GM23338 (cell line): ENCODE data around the gene BIRC7. TPM values are rescaled to one million over a fixed set of nuclear protein-coding genes. Genes with fewer than 3 reads are reported as not detected.

ENCODE experiments used
- ATAC-seq: fragments of 200-7000 bp; cut with Tn5 transposase; 3 replicates; pipeline ENCODE4 v1.9.1; 2020
- DNase-seq: peaks from one replicate; pipeline ENCODE4 v3.0.0-alpha.2; 2015; ENCODE audit warnings: low spot score
- H2AFZ ChIP-seq: fragments of 200-600 bp; sonication (generic); 2 replicates; pipeline ENCODE4 v1.8.0; 2016; ENCODE audit warnings: antibody characterized with exemption, mild to moderate bottlenecking, moderate library complexity
- H3F3A ChIP-seq: fragments of 200-600 bp; sonication (generic); replicated peaks from 2 replicates; pipeline ENCODE4 v1.8.0; 2017; ENCODE audit warnings: antibody characterized with exemption, mixed run types, low read depth
- H3K27ac ChIP-seq: fragments of 200-600 bp; sonication (generic); 2 replicates; pipeline ENCODE4 v1.6.1; 2016; ENCODE audit warnings: low read depth
- H3K27me3 ChIP-seq: fragments of 200-600 bp; sonication (generic); 2 replicates; pipeline ENCODE4 v1.8.0; 2016; ENCODE audit warnings: mild to moderate bottlenecking, mixed run types, moderate library complexity; ENCODE audit not compliant: insufficient read depth
- H3K36me3 ChIP-seq: fragments of 200-600 bp; sonication (generic); 2 replicates; pipeline ENCODE4 v1.8.0; 2016; ENCODE audit warnings: mild to moderate bottlenecking; ENCODE audit not compliant: insufficient read depth
- H3K4me1 ChIP-seq: fragments of 200-600 bp; sonication (generic); 2 replicates; pipeline ENCODE4 v1.8.0; 2016; ENCODE audit warnings: mild to moderate bottlenecking, moderate library complexity; ENCODE audit not compliant: insufficient read depth
- H3K4me2 ChIP-seq: fragments of 200-600 bp; sonication (generic); 2 replicates; pipeline ENCODE4 v1.7.1; 2017; ENCODE audit warnings: mixed run types
- H3K4me3 ChIP-seq: fragments of 200-600 bp; sonication (generic); 2 replicates; pipeline ENCODE4 v1.6.1; 2016; ENCODE audit warnings: mixed run types
- H3K79me2 ChIP-seq: fragments of 200-600 bp; sonication (generic); replicated peaks from 2 replicates; pipeline ENCODE4 v1.8.0; 2017; ENCODE audit warnings: mild to moderate bottlenecking; ENCODE audit not compliant: insufficient read depth
- H3K9me2 ChIP-seq: fragments of 200-600 bp; sonication (generic); 2 replicates; pipeline ENCODE4 v1.8.0; 2017; ENCODE audit not compliant: insufficient read depth
- H4K20me1 ChIP-seq: fragments of 200-600 bp; sonication (generic); replicated peaks from 2 replicates; pipeline ENCODE4 v1.8.0; 2017; ENCODE audit warnings: mild to moderate bottlenecking; ENCODE audit not compliant: insufficient read depth
- H3K27ac Mint-ChIP-seq: 2 replicates; pipeline ENCODE4 v1.8.0; 2020; ENCODE audit warnings: inconsistent platforms, mild to moderate bottlenecking, moderate library complexity, mixed read lengths
- H3K27me3 Mint-ChIP-seq: 3 replicates; pipeline ENCODE4 v1.8.0; 2022; ENCODE audit warnings: low read depth, mild to moderate bottlenecking, moderate library complexity, mixed read lengths, inconsistent platforms; ENCODE audit not compliant: insufficient read depth, poor library complexity
- H3K36me3 Mint-ChIP-seq: 3 replicates; pipeline ENCODE4 v1.8.0; 2021; ENCODE audit warnings: low read depth, mild to moderate bottlenecking, inconsistent platforms, moderate library complexity, mixed read lengths
- H3K4me1 Mint-ChIP-seq: 3 replicates; pipeline ENCODE4 v1.8.0; 2020; ENCODE audit warnings: mild to moderate bottlenecking, inconsistent platforms, mixed read lengths
- H3K4me3 Mint-ChIP-seq: 3 replicates; pipeline ENCODE4 v1.8.0; 2021; ENCODE audit warnings: moderate library complexity, mild to moderate bottlenecking, inconsistent platforms, mixed read lengths
- H3K9me3 Mint-ChIP-seq: 3 replicates; pipeline ENCODE4 v1.8.0; 2020; ENCODE audit warnings: moderate library complexity, mild to moderate bottlenecking, inconsistent platforms, mixed read lengths
- CREB1 ChIP-seq: fragments of 250-450 bp; sonication (Bioruptor Pico); IDR thresholded peaks from 2 replicates; pipeline ENCODE4 v1.5.0; 2020; ENCODE audit warnings: low read depth, mild to moderate bottlenecking, moderate library complexity
- CTCF ChIP-seq, 2 experiments: fragments of 200-600 bp in 1 of 2; sonication (generic) in 1 of 2; conservative IDR thresholded peaks; 2 replicates each; pipeline versions ENCODE4 v1.5.1 to v1.6.1; 2016 to 2017; ENCODE audit warnings: antibody characterized with exemption in 2 of 2, low read depth in 2 of 2, mild to moderate bottlenecking in 2 of 2, moderate library complexity in 1 of 2
- ETS1 ChIP-seq: IDR thresholded peaks from 2 replicates; pipeline ENCODE4 v1.6.1; 2016; ENCODE audit warnings: antibody characterized with exemption
- EZH2 ChIP-seq: fragments of 200-600 bp; sonication (generic); IDR thresholded peaks from one replicate; pipeline ENCODE4 v1.8.0; 2017; ENCODE audit warnings: antibody characterized with exemption, mild to moderate bottlenecking, low read depth; ENCODE audit not compliant: unreplicated experiment
- EZH2phosphoT487 ChIP-seq: fragments of 200-600 bp; sonication (generic); IDR thresholded peaks from one replicate; pipeline ENCODE4 v1.8.1; 2018; ENCODE audit warnings: antibody characterized with exemption; ENCODE audit not compliant: unreplicated experiment
- JUNB ChIP-seq: IDR thresholded peaks from one replicate; pipeline ENCODE4 v1.6.1; 2016; ENCODE audit warnings: antibody characterized with exemption; ENCODE audit not compliant: unreplicated experiment
- NANOG ChIP-seq: IDR thresholded peaks from 2 replicates; pipeline ENCODE4 v1.6.1; 2016; ENCODE audit warnings: antibody characterized with exemption, borderline replicate concordance
- POLR2AphosphoS5 ChIP-seq: IDR thresholded peaks from 2 replicates; pipeline ENCODE4 v1.6.1; 2016; ENCODE audit warnings: antibody characterized with exemption, low read depth
- REST ChIP-seq: IDR thresholded peaks from one replicate; pipeline ENCODE4 v1.6.1; 2018; ENCODE audit warnings: antibody characterized with exemption; ENCODE audit not compliant: unreplicated experiment
- ZNF114 ChIP-seq: fragments of 250-450 bp; sonication (Bioruptor Pico); IDR thresholded peaks from 2 replicates; pipeline ENCODE4 v1.5.0; 2020; ENCODE audit warnings: mild to moderate bottlenecking, moderate library complexity
- ZNF331 ChIP-seq: fragments of 250-450 bp; sonication (Bioruptor Pico); IDR thresholded peaks from 2 replicates; pipeline ENCODE4 v1.5.0; 2020; ENCODE audit warnings: low read depth, mild to moderate bottlenecking, moderate library complexity
- polyA plus RNA-seq: library from polyadenylated mRNA; unstranded; fragments of >200 nt; fragmentation: Nextera tagmentation; extraction: Ambion mirVana; gene quantifications from 2 replicates; pipeline ENCODE4 v1.2.1, GENCODE V29; 2016
- total RNA-seq: library from RNA; depleted of rRNA; stranded (reverse); fragments of >200 nt; shearing (Covaris generic); gene quantifications from 2 replicates; pipeline ENCODE4 v1.2.3, GENCODE V29; 2014

BIRC7 gene
- total and polyA plus RNA-seq, 2 experiments from 2014 or later, result 0.16 to 0.24 TPM

- no peaks in the 10 kb centered on the region for H3K27me3 ChIP-seq
- peaks cover 70% of the 10 kb centered on the region for H4K20me1 ChIP-seq
- H3K27ac ChIP-seq, result no peak overlapping the region
- Mint-ChIP-seq H3K9me3 (no peaks in the 10 kb centered on the region), H3K4me1 (peaks cover 27% of the 10 kb centered on the region), H3K27ac (no peak overlapping the region), H3K4me3 (peak overlapping the region; percentile 30; the same call in 1 of the 3 replicates), H3K36me3 (peaks cover 73% of the 10 kb centered on the region), H3K27me3 (peaks cover 5% of the 10 kb centered on the region)
- H3K79me2 ChIP-seq, result peaks cover 83% of the 10 kb centered on the region
- H3K36me3 ChIP-seq, result peaks cover 34% of the 10 kb centered on the region
- peaks cover 14% of the 10 kb centered on the region; the same call in 1 of the 2 replicates for H3F3A ChIP-seq
- H3K9me2 ChIP-seq, result no peaks in the 10 kb centered on the region
- no peak for TF ChIP-seq CREB1 (CRISPR knock-in tag)
- no peak for TF ChIP-seq REST
- TF ChIP-seq ZNF331 (CRISPR knock-in tag), result no peak
- no peak for TF ChIP-seq EZH2phosphoT487
- no peak for TF ChIP-seq CTCF (conservative IDR thresholded peaks at IDR 0.05; ENCODE audit: low read depth in 2 of 2)
- no peak for TF ChIP-seq ETS1
- TF ChIP-seq NANOG, result no peak
- TF ChIP-seq EZH2, result no peak
- no peak for TF ChIP-seq ZNF114 (CRISPR knock-in tag)
- TF ChIP-seq POLR2AphosphoS5, result no peak
- DNase-seq (no peak), ATAC-seq (no peak)
- no peak overlapping the region for H2AFZ ChIP-seq
- H3K4me3 ChIP-seq, result no peak overlapping the region
- peaks cover 15% of the 10 kb centered on the region for H3K4me1 ChIP-seq
- H3K4me2 ChIP-seq, result no peak overlapping the region
Measured at GRCh38 chr20:63212393-63212730, 23.3 kb upstream of the BIRC7 start.

GRCh38 chr20:63212792-63213191, 22.9 kb upstream of the BIRC7 start:
- Histone ChIP-seq H3K4me1 (peaks cover 15% of the 10 kb centered on the region), H3K4me2 (no peak overlapping the region), H3K36me3 (peaks cover 31% of the 10 kb centered on the region), H3K79me2 (peaks cover 79% of the 10 kb centered on the region), H2AFZ (no peak overlapping the region), H3K4me3 (no peak overlapping the region), H3K9me2 (no peaks in the 10 kb centered on the region), H3F3A (peaks cover 14% of the 10 kb centered on the region; the same call in 1 of the 2 replicates), H3K27ac (peak overlapping the region; percentile 72; the same call in 1 of the 2 replicates), H3K27me3 (no peaks in the 10 kb centered on the region), H4K20me1 (peaks cover 68% of the 10 kb centered on the region)
- Mint-ChIP-seq H3K36me3 (peaks cover 68% of the 10 kb centered on the region), H3K4me1 (peaks cover 27% of the 10 kb centered on the region), H3K9me3 (no peaks in the 10 kb centered on the region), H3K27ac (no peak overlapping the region; the same call in 1 of the 2 replicates), H3K4me3 (no peak overlapping the region), H3K27me3 (peaks cover 5% of the 10 kb centered on the region)
- DNase-seq, result no peak
- ATAC-seq, result no peak
- no peak for TF ChIP-seq REST
- TF ChIP-seq CTCF (conservative IDR thresholded peaks at IDR 0.05; ENCODE audit: low read depth in 2 of 2), result no peak
- no peak for TF ChIP-seq ZNF114 (CRISPR knock-in tag)
- TF ChIP-seq EZH2, result no peak
- TF ChIP-seq NANOG, result no peak
- TF ChIP-seq CREB1 (CRISPR knock-in tag), result no peak
- TF ChIP-seq ZNF331 (CRISPR knock-in tag), result no peak
- TF ChIP-seq JUNB, result no peak
- no peak for TF ChIP-seq POLR2AphosphoS5
